GM19043 (cell line): ENCODE data around the gene METAP1D.
"Not testable (repeated sequence)": the region's sequence is repeated elsewhere in the genome, so short reads cannot be mapped to it uniquely, and the experiment has no call there.

ENCODE experiments used
- ATAC-seq: cut with Tn5 transposase; IDR thresholded peaks from one replicate; pipeline ENCODE4 v1.9.1; 2021; ENCODE audit warnings: low read depth; ENCODE audit not compliant: unreplicated experiment

The METAP1D gene

GRCh38 chr2:172047566-172048507 is 48.1 kb downstream of the METAP1D start:
- ATAC-seq: no peak

GRCh38 chr2:172048508-172049503 is 49.1 kb downstream of the METAP1D start:
- no peak for ATAC-seq

- no peak for ATAC-seq
These were observed 49.9 kb downstream of the METAP1D start for GRCh38 chr2:172049567-172050120.

GRCh38 chr2:172050479-172051125 is 50.8 kb downstream of the METAP1D start:
- no peak for ATAC-seq

GRCh38 chr2:172052000-172052983 is 52.5 kb downstream of the METAP1D start:
- ATAC-seq: no peak

- no peak for ATAC-seq
These were observed 53.7 kb downstream of the METAP1D start for GRCh38 chr2:172053486-172053885.

GRCh38 chr2:172056293-172056692 is 56.5 kb downstream of the METAP1D start:
- ATAC-seq: no peak

- no peak for ATAC-seq
These were observed 58.9 kb downstream of the METAP1D start for GRCh38 chr2:172058660-172059059.

GRCh38 chr2:172060118-172060517 is 60.4 kb downstream of the METAP1D start:
- not testable (repeated sequence) for ATAC-seq

GRCh38 chr2:172062402-172063004 is 62.8 kb downstream of the METAP1D start:
- no peak for ATAC-seq

- ATAC-seq: no peak
These were observed 63.7 kb downstream of the METAP1D start for GRCh38 chr2:172063446-172063845.

- ATAC-seq: no peak
These were observed 65.4 kb downstream of the METAP1D start for GRCh38 chr2:172065111-172065510.

GRCh38 chr2:172066394-172066886 is 66.7 kb downstream of the METAP1D start:
- ATAC-seq: no peak

GRCh38 chr2:172067905-172068304 is 68.2 kb downstream of the METAP1D start:
- ATAC-seq: not testable (repeated sequence)

- ATAC-seq: no peak
These were observed 71.2 kb downstream of the METAP1D start for GRCh38 chr2:172070936-172071335.

- no peak for ATAC-seq
These were observed 72.5 kb downstream of the METAP1D start for GRCh38 chr2:172072303-172072702.

GRCh38 chr2:172072706-172073105 is 73.0 kb downstream of the METAP1D start:
- no peak for ATAC-seq

- no peak for ATAC-seq
These were observed 73.8 kb downstream of the METAP1D start for GRCh38 chr2:172073518-172073917.
